NCI-H748 treated with DMSO at 0.1 percent for 48 hours (cell line): Measurements from ENCODE around the gene KCNJ9.

Experiments
- DNase-seq: peaks from one replicate; lab custom pipeline; 2025; lab: John Stamatoyannopoulos, UW

KCNJ9 gene

DNA sequence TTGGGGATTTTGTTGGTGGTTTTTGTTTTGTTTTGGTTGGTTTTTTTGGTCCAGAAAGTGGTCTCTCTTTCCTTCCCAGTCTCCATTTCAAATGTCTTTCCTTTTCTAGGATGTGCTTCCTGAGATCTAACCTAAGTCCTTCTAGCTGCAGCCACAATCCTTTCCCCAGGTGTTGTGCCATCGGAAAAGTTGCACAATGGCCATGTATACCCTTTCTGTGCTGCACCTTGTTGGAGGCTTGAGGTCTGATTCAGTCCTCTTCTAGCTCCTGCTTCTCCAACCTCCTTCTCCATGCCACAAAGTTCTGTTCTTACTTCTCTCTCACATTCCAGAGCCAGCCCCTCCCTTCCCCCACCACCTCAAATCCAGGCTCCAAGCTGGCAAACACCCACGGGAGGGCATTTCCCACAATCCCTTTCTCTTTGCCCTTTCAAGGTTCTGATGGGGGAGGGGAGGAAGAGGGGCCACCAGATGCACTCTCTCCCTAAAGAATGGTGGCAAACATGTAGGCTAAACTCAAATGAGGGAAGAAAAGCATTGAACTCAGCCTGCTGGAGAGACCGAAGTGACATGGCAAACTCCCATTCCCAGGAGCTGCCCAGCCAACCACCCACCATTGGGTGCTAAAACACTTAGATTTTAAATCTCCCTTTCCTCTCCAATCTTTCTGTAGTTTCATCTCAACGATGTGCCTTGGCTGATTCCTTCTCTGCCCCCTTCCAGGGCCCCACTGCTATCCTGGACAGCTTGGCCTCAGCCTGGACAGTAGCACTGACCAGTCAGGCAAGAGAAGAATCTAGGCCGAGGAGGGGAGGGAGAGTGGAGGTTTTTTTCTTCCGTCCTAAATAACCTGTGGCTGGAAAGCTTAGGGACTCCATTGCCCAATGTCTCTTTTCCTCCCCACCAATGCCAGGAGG is 14.3 kb upstream of the KCNJ9 start:
- DNase-seq, result no peak

DNA sequence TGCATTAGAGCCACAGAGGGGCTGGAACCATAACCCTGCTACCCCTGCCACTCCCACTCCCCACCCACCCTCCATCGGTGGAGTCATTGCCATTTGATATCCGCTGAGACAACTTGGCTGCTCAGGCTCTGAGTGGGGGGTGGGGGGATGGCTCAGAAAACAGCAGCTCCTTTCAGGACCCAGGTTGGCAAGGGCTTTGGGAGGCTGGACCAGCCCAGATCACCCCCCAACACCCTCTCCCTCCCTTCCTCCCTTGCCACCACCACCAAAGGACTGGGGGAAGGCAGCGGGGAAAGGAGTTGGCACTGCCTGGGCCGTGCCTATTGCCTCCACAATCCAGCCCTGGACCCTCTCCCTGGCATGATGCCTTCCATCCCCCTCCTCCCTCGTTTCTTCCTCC is 13.1 kb upstream of the KCNJ9 start:
- no peak for DNase-seq

DNA sequence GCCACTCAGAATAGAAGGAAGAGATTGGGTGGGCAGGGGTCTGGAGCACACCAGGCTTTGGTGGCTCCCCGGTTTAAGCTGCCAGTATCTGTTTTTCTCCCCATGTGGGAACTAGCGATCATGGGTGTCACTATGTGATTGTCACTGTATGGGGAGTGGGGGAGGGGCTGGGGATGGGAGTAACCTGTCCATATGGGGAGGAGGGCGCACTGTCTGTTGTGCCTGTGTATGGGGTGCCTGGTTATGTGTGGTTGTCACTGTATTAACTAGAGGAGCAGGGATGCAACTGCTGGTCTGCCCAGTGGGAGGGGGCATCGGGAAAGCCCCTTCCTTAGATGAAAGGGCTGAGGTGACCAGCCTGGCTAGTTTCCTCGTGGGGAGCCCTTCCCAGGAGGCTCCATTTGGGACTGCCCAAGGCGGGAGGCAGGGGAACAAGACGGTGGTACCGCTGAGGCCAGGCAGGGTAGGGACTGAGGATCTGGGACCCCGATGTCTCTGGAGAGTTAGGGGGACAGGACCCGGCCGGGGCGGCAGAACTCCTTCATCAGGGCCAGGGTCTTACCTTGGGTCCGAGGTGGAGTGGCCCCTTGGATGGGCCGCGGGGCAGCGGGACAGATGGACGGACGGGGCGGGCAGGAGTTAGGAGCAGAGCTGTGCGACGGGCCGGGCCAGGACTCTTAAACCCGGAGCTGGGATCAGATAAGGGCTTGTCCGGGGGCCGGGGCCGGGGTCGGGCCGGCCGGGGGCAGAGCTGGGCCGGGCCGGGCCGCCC is 11.7 kb upstream of the KCNJ9 start, which contains the start of gene KCNJ10:
TSS of gene KCNJ10 (minus strand) at position 701 of the 772 bp plus-strand sequence. CDS start 27,628 bp downstream, outside the sequence.
- no peak for DNase-seq

DNA sequence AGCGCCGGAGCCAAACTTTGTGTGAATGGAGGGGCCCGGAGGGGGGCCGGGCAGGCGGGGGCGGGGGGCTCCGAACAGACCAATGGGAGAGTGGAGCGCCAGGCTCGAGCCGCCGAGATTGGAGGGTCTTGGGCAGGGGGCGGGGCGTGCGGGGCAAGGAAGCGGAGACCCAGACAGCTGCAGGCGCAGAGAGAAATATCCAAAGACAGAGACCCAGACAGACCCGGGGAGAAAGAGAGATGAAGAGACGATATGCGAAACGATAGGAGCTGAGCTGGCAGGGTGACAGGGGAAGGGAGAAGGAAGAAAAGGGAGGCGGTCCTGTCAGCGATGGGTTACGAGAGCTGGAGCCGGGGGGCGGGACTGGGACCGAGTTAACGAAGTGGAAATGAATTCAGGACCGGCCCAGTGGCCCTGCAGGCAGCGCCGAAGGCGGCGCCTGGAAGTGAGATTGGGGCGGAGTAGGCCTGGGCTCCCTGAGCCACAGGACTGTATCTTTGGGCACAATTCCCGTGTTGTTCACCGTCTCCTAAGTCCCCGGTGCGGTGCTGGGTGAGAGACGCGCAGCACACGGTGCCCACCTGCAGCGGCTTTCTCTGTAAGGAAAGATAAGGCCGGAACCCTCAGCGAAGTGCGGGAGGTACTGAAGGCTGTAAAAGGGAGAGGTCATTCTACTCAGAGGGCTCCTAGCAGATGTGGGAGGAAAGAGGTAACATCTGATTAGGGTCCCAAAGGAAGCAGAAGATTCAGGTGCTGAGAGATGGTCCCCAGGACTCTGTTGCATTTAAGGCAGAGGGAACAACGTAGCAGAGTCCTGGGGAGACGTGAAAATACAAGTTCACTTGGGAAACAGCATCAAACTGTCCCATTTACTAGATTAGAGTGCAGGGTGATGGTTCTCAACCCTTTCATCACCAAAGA is 10.8 kb upstream of the KCNJ9 start:
- DNase-seq, result peak; percentile 61

DNA sequence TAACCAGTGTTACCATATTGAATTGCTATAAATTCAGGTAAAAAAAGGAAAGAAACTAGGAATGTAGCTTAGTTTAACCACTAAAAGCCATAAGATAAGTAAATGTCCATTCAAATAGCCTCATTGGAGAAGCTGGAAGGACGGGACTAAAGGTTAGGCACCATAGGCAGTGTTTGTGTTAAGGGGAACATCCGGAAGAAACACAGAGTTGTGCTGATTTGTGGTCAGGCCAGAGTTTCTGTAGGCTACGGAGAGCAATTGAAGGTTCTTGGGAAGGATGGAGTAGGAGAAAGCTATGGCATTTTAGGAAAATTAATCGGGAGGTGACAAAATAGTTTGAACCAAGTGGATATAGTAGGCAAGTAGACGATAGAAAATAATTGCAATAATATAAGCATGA is 10.0 kb upstream of the KCNJ9 start:
- DNase-seq, result no peak

DNA sequence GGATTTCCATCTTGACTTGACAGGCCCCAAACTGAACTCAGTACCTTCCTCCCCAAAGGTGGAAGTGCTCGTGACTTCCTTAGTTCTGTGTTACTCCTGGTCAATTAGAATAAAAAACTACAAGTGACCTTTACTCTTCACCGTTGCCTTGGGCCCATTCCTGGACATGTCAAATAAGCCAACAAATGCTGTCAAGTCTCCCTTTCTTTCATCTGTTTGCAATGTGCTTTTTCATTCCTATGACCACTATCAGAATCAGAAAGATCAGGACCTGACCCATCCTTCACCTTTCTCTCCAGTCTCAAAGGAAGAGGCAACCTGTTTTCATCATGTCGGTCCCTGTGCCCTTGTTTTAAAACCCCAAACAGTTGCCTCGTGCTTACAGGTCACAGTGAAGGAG is 6.5 kb upstream of the KCNJ9 start:
- DNase-seq, result no peak

DNA sequence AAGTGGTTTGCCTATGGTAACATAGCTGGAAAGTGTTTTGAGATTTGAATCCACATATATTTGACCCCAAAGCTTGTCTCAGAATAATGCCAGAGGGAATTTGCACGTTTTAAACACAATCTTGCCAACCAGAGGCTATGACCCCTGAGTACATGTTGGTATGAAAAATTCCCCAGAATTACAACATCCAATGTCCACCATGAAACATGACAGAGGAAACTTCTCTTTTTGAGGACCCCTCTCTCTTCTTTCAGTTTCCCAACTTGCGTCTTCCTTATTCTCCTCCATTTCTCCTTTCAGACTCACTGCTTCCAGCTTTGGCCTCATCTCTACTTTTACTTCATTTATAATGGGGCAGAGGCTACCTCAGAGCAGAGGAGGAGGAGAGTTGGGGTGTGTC is 5.5 kb upstream of the KCNJ9 start:
- no peak for DNase-seq

DNA sequence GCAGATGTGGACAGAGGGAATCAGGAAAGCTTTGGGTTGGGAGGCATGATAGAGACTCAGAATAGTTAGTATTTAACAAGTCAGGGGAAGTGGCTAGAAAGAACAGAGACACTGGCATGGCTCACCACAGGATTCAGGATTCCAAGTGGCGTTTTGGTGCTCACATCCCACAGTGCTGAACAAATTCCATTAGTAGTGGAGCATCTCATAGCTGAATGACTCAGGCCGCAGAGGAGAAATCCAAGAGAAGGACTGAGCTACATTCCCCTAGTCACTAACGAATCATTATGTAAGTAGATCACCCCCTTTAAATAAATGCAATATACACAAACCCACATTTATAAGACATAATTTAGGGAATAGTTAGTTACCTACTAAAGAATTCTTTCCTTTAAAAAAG is 5.0 kb upstream of the KCNJ9 start:
- no peak for DNase-seq

DNA sequence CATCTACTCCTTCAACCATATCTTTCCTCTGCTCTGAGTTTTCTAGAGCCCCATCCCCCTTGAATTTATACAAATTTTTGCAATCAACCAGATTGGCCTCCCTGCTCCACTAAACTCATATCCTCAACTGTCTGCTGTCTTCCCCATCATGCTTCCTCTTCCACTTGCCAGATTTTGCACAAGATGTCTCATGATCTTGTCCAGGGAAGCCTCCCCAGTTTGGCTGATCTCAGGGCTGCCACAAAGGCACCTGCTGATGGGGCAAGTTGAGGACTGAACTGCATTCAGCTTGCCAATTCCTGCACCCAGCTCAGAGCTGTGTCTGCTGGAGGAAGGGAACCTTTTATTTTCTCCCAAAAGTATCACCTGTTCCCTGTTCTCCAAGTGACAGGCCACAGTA is 3.9 kb upstream of the KCNJ9 start:
- no peak for DNase-seq

DNA sequence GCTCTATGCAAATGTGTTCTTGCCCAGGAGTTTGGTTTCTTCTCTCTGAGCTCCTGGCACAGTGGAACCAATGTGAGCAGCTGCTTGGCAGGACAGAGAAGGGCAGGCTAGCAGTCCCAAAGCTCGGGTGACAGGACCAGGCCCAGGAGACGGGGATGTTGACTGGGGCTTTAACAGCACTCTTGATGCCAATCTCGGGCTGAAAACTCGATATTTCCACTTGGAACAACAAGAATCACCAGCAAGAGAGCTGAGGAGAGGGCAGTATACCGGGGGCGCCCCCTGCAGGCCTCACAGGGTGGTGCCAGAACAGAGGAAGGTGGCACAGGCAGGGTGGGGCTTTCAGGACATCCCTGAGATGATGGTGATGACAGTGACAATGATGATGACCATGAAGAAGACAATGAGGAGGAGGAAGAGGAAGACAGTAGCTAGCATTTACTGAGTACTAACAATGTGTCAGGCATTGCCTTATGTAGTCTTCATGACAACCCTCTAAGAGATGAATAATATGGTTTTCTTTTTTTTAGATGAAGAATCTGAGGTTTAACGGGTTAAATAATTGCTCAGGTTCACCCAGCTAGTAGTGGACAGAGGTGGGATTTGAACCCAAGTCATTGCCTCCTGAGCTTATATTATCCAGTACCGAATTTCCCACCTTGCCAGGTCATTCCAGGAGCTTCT is 2.7 kb upstream of the KCNJ9 start:
- DNase-seq, result peak; percentile 10

DNA sequence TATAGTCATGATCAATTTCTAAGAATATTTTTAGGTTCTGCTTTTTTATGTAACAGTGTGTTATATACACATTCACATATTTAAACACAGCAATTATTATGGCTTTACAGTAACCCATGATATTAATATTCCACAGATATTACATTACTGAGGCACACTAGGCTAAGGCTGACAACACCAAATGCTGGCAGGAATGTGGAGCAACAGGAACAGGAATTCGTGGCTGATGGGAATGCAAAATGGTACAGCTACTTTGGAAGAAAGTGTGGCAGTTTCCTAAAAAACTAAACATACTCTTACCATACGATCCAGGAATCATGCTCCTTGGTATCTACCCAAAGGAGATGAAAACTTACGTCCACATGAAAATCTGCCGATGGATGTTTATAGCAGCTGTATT is 1.9 kb upstream of the KCNJ9 start:
- DNase-seq, result no peak

DNA sequence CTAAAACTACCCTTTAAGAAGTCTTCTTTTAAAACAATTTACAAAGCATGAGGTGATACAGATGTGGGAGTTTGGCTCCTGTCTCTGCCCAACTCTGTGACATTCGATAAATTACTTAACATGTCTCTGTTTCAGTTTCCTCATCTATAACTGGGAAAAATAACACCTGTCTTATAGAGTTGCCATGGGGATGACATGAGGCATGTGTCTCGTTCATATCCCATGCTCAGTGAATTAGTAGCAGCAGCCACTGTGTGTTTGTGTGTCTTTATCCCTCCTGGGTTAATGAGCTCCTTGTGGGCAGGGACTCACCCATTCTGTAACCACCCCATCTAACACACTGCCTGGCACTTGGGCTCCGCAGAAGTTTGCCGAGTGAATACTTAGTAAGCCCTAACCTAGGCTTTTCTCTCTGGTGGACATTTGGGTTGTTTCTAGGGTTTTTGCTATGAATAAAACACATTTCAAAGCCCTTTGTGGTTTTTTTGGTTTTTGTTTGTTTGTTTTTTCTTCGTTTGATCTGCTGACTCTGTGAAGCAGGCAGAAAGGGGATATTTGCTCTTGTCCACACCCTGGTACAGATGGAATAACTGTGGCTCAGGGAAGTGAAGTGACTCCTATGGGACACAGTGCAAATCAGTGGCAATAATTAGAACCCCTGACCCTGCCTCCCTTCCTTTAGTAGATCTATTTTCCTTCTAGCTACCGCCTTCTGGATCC is 797 bp upstream of the KCNJ9 start:
- peak; percentile 16 for DNase-seq

DNA sequence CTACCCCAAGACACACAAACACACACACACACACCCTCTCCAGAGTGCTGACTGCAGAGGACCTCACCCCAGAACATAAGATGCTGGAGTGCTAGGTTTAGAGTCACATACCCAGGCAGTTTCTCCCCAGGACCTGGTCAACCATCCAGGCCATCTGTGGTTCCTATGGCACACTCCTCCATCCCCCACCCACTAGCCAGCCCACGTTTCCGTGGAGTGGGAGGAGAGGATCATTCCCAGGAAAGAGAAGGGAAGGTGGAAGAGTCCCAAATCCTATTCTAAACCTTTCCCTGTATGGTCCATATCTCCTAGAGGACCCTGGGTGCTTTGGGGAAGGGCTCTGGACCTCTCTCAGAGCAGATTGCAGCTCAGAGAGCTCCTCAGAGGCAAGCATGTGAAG is 1.1 kb downstream of the KCNJ9 start:
- DNase-seq, result no peak

DNA sequence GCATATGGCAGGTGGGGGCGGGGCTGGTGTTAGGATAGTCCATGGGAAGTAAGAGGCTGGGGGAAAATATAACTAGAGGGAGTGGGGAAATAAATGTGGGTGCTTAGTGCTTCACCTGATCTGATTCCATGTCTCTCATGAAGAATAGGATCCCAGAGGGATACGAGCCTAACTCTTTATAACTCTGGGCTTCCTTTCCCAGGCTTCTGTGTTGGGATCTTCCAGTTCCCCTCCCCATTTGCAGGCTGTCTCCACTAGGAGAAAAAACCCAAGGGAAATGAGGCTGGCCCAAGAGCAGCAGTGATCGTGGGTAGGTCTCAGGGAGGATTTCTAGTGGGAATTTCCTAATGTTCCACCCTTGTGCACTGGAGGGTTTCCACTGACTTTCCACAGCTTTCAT is 1.6 kb downstream of the KCNJ9 start:
- DNase-seq, result no peak

DNA sequence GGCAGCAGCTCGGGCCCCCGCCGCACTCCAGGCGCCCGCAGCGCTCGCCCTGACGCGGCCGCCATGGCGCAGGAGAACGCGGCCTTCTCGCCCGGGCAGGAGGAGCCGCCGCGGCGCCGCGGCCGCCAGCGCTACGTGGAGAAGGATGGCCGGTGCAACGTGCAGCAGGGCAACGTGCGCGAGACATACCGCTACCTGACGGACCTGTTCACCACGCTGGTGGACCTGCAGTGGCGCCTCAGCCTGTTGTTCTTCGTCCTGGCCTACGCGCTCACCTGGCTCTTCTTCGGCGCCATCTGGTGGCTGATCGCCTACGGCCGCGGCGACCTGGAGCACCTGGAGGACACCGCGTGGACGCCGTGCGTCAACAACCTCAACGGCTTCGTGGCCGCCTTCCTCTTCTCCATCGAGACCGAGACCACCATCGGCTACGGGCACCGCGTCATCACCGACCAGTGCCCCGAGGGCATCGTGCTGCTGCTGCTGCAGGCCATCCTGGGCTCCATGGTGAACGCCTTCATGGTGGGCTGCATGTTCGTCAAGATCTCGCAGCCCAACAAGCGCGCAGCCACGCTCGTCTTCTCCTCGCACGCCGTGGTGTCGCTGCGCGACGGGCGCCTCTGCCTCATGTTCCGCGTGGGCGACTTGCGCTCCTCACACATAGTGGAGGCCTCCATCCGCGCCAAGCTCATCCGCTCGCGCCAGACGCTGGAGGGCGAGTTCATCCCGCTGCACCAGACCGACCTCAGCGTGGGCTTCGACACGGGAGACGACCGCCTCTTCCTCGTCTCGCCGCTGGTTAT is 2.8 kb downstream of the KCNJ9 start:
- peak; percentile 73 for DNase-seq

DNA sequence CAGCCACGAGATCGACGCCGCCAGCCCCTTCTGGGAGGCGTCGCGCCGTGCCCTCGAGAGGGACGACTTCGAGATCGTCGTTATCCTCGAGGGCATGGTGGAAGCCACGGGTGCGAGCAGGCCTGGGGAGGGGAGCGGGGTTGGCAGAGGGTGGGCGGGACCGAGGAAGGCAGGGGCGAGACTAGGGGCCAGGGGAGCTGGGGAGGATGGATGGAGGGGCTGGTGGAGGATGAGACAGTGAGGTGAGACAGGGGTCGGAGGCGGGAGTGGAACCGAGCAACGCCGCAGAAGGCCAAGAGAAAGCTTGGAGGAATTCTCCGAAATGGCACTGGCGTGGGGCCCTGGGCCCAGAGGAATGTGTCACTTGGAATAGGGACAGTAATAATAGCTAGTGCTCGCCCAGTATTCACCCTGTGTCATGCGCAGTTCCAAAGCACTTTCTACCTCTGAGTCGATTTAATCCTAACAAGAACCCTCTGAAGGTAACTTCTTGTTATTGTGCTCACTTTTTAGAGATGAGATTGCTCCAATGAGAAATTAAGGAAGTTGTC is 3.5 kb downstream of the KCNJ9 start:
- DNase-seq, result no peak

DNA sequence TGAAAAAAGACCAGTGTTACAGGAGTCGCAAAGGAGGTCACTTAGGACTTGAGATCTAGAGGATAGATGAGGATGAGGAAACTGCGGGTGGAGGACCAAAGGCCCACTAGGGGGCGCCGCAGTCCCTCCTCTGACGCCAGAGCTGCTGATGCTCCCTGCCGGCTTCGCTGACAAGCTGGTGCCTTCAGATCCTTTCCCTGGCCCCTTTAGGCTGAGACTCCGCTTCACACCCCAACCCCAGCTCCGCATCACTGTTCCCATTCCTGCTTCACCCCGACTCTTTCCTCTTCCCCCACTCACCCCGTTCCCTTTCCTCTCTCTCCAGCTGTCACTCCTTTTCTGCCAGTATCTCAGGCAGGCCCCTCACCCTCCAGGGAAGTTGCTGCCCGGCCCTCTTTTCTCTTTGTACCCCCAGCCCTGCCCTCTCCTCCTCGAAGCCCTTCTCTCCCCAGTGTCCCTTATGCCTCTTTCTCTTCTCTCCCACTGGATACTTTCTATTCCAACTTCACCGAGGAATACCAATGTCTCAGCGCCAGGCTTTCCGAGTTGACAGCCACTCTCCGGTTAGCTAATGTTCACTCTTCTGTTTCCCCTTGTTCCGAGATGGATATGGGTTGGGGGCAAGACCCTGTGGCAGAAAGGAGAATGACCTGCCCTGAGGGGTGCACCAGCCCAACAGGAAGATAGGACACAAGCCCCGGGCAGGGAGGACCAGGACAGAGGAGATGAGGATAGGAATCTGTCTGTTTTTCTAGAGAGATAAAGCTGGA is 4.5 kb downstream of the KCNJ9 start:
- peak; percentile 34 for DNase-seq

DNA sequence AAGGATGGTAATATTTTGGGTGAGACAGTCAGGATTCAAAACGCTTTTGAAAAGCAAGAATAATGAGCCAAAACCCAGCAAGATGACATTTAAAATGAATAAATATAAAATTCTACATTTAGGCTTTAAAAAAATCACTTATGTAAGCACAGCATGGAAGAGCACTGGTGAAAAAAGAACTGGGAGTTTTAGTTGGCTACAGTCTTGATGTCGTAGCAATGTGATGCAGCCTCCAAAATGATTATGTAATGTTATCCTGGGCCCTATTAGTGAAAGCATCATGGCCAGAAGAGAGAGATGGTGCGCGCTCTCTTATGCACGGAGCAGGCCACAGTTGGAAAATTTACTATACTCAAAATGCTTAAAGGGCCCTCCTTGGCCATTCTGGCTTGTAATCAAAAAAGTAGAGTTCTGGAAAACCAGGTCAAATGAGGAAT is 5.1 kb downstream of the KCNJ9 start:
- DNase-seq, result no peak
